T-helper 22 cell (primary cell): ENCODE results near the gene CDC14A.
A peak's percentile ranks its signal among the peaks of the same experiment; 100 is the strongest.
"Not testable (repeated sequence)": the region's sequence is repeated elsewhere in the genome, so short reads cannot be mapped to it uniquely, and the experiment has no call there.

Source experiments
- DNase-seq: peaks from one replicate; pipeline ENCODE4 v3.0.0-alpha.2; 2020; ENCODE audit warnings: low read depth

Gene CDC14A

DNA sequence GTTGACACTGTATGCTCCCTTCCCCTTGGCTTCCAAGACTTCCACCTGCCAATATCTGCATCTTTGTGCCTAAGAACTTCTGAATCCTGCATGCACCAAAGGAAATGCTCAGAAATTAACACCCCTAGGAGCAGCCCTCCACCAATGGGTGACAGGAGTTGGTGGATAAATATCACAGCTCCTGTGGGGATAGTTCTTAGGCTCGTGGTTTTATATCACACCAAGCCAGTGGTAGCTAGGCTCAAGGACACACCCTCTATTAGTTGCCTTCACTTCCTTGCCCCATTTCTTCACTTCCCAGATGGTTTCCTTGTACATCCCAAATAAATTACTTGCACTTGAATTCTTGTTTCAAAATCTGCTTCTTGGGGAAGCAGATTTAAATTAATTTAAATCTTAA, 16.9 kb upstream of the CDC14A start:
- no peak for DNase-seq

DNA sequence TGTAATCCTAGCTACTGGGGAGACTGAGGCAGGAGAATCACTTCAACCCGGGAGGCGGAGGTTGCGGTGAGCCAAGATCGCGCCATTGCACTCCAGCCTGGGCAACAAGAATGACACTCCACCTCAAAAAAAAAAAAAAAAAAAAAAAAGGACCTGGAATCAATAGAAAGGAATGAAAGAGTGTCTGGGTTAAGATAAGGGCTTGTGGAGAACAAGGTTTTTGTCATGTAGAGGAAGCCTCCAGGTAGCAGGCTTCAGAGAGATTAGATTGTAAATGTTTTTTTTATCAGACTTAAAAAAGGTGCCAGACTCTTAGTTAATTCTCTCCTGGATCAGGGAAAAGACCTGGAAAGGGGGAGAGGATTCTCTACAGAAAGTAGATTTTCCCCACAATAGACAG, 14.4 kb upstream of the CDC14A start:
- DNase-seq: not testable (repeated sequence)

DNA sequence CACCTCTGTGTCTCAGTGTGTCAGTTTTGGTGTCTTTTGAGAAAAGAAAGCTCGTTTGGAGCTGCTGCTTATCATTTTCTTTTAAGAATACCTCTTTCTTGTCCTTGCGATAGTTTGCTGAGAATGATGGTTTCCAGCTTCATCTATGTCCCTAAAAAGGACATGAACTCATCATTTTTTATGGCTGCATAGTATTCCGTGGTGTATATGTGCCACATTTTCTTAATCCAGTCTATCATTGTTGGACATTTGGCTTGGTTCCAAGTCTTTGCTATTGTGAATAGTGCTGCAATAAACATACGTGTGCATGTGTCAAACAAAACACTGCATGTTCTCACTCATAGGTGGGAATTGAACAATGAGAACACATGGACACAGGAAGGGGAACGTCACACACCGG, 12.6 kb upstream of the CDC14A start:
- not testable (repeated sequence) for DNase-seq

DNA sequence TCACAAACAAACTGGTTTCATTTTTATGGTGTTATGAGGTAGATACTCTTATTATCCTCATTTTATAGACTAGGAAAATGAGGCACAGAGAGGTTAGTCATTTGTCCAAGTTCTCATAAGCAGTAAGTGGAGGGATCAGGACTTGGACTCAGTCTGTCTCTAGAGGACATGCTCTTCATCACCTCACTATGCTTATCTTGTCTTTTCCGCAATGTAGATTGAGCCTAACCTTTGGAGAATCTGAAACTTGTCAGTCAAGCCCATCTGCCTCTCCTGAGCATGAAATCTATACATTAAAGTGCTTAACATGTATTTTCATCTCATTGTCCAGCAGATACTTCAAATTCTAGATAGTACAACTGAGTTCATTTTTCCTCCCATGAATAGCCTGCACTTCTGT, 11.8 kb upstream of the CDC14A start:
- no peak for DNase-seq

DNA sequence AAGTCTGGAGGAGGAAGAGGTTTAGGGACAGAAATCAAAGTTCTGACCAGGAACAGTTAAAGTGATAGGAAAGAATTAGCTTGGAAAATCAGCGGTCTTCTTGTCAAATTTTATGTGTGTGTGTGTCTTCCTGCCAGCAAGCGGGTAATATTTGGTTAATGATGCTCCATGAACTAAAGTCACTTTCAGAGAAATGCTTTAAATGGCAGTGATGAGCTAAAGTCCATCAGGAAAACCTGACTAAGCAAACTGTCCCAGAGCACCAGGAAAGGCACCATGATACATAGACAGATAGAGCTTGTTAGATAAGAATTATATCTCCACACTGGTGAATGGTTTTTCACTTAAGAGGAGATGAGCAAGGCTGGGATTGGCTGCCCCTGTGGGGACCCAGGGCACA, 10.0 kb upstream of the CDC14A start:
- DNase-seq: no peak

DNA sequence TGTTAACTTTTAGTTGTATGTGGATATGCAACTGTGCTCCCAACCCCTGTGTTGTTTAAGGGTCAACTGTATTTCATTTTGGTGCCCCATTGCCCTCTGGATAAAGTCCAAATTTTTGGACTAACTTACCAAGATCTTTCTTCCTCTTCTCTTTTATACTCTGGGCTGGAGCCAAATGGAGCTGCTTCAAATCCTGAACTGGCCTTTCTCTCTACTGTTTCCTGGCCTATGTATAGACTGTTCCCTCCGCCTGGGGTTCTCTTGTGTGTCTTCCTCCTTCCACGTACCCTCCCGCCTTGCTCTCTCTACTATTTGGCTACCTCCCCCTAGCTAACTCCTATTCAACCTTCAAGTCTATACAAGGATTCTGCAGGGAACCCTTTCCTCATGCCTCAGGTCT, 8.4 kb upstream of the CDC14A start:
- no peak for DNase-seq

DNA sequence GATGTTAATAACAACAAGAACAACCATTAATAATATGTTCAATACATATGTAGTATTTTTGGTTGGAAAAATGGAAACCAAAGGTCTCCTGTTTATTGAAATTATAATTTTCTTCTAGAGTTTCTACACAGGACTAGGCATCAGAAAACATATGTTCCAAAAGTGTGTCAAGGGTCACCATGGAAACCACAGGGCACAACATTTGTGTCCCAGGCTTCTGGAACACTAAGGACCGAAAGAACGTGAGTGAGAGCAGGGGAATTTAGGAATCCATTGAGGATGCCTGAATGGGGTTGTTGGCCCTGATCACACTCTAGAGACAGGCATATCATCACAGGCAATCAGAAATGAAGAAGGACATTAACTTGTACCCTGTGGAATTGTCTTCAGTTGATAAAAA, 7.5 kb upstream of the CDC14A start:
- DNase-seq: no peak

DNA sequence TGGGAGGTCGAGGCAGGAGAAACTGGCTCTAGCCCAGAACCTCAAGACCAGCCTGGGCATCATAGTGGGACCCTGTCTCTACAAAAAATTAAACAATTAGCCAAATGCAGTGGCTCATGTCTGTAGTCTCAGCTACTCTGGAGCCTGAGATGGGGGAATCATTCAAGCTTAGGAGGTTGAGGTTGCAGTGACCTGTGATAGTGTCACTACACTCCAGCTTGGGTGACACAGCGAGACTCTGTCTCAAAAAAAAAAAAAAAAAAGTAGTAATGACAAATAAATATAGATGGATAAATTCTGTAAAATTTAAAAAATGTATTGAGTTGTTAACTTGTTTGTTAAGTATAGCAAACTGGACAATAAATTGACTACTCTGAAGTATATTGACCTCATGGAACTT, 5.9 kb upstream of the CDC14A start:
- DNase-seq: no peak

DNA sequence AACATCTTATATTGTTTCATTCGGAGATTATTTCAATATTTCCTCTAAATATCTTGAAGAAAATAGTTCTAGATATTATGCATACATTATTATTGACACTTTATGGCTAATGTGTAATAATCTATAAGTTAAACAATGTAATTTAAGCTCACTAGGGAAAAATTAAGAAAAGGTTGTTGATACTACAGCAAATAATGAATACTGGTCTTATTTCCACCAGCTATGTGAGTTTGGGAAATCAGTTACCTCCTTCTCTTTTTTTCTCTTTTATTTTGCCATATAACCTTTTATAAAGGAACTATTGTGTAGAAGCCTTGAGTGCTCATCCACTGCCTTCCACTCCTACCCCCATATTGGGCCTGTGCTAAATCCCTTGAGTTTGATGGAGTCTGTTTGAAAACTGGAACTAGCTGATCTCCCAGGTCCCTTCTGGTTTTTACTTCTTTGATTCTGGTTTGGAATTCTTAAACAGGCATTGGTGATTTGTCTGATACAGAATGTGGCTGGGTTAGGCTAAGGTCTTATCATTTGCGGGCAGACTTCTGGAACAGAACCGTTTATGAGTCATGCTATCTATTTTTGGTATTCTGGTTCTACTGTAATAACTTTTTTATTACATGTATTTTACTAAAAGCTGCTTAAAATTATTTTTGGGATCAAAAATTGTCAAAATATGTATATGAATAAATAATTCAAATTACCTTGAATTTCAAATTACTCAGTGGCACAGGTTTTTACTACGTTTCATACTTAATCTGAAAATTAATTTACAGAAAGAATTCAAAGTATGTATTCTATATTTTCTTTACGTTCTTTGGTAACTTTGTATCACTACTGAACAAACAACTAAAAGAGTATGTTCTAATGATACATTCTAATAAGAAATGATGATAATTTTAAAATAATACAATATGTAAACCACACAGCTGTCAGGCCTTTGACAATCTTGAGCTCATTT, 5.0 kb upstream of the CDC14A start:
- no peak for DNase-seq

DNA sequence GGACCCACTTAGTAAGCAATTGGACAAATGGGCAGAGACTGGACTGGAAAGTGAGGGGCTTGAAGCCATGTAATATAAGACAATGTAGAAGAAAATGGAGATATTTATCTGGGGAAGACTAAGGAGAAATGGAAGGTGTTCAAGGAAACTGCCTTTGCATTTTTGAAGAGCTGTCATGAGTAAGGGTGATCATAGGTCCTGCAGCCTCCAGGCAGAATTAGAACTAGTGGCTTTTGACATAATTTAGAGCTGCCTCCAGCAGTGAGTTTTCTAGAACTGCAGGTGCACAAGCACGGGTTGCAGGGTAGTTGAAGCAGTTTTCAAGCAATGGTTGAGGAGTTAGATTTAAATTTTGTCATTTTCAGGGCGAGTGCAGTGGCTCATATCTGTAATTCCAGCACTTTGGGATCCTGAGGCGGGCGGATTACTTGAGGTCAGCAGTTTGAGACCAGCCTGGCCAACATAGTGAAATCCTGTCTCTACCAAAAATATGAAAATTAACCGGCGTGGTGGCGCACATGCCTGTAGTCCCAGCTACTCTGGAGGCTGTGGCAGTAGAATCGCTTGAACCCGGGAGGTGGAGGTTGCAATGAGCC, 3.7 kb upstream of the CDC14A start:
- no peak for DNase-seq

DNA sequence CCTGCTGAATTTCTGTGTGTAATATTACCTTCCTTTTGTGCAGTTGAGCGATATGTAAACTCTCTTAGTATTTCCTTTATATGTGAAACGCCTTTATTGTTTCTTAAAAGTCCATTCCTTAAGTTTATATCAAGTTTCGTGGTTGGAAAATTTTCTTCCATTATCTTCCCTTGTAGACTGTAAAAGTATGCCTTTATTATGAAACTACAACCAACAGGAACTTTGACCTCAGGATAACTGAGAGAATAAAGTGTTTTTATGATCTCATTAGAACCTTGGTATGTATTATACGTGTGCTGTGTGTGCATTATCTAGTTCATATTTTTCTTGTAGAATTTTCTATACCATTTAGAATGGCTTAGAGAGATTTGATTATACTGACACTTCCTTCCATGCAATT, 3.1 kb upstream of the CDC14A start:
- DNase-seq: no peak

DNA sequence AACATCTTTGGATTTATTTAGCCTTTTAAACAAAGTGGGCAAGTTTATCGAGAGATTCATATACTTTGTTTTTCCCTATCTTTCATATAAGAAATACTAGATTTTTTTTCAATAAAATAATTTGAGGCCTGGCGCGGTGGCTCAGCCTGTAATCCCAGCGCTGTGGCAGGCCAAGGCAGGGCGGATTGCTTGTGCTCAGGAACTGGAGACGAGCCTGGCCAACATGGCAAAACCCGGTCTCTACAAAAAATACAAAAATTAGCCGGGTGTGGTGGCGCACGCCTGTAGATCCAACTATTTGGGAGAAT, 1.6 kb upstream of the CDC14A start:
- no peak for DNase-seq

DNA sequence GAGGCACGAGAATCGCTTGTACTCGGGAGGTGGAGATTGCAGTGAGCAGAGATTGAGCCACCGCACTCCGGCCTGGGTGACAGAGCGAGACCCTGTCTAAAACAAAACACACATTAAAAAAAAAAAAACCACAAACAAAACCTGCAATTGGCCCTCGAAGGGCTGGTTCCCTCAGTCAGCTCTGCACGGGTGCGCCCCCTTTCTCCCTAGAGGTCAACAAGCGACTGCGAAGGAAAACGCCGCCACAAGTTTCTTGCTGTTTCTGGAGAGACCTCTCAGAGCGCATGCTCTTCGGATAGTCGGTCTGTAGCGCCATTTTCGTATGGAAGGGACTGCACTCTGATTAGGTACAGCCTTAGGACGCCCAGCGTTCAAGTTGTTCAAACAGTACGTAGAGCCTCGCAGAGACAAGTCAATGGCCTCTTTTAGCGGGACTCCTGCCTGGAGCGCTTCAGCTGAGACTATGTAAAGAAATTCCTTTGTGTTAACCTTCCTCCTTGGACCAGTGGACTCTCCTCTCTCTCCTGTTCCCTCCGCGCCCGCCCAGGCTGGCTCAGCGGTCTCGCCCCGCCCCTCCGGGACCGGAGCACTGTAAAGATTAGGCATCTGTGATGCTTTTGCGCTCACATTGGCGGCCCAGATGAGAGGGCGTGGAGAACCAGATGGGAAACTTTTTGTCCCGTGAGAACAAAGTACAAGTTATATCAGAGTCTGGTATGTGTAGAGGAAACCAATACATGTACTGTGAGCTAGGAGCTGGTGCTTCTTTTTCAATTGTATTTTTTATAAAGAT, 1.0 kb upstream of the CDC14A start:
- peak; percentile 85 for DNase-seq

DNA sequence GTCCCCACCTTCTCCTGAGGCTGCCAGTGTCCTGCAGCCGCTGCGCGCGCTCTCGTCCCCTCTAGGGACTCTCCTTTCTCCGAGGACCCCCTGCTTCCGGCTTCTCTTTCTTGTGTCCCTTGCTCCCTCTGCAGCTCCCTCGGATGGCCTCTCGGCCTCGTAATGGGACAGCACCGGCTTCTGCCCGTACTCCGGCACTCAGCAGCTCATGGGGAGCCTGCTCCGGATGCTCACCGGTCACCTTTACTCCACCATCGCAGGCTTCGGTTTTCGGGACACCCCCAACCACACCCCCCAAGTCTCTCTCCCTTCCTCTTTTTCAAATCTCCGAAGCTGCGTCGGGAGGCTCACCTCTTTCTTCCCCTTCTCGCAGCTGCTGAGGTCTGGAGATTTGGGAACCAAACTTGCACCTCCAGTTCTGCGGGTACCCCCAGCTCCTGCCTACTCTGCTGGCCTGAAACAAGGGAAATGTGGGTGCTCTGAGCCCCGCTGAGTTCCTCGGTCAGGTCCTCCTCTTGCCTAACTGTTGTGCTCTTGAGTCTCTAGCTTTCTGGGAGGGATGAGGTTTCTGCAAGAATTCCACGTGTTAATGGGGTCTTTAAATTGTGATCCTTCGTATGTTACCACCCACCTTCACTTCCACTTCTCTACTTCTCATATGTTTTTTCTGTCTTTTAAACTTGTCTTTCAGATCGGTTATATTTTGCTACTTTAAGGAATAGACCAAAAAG, 930 bp downstream of the CDC14A start:
- DNase-seq: peak; percentile 7

DNA sequence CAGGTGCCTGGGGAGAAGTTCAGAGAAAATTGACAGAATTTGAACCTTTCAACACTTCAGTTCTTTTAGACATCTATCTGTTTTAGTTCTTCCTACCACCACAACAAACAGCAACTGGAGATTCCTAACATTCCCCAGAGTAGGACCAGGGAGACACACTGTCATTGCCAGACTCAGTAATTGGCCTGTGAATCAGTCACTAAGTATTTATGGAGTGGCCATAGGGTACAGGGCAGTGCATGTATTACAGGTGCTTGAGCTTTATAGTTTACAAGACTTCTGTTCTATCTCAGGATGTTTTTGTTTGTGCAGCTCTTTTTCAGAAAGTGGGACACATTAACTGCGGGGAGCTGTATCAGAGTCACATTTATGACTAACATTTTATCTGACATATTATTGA, 1.7 kb downstream of the CDC14A start:
- DNase-seq: no peak

DNA sequence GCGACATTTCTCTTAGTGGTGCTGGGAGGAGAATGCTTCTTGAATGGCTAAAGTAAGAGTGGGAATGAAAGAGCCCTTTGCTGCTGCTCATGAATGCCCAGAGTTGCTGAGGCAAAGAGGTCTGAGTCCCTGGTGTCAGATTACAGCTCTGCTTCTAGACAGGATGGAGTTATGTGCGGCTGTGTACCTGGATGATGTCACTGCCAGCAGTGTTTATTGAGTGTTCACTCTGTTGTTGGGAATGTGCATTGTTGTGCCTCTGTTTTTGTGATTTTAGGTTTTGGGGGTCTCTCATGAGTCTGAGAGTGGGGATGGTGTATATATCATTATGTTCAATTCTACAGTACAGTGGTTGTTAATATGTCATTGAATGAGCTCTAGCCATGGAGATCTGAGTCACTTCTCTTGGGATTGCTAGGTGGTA, 2.7 kb downstream of the CDC14A start:
- no peak for DNase-seq

DNA sequence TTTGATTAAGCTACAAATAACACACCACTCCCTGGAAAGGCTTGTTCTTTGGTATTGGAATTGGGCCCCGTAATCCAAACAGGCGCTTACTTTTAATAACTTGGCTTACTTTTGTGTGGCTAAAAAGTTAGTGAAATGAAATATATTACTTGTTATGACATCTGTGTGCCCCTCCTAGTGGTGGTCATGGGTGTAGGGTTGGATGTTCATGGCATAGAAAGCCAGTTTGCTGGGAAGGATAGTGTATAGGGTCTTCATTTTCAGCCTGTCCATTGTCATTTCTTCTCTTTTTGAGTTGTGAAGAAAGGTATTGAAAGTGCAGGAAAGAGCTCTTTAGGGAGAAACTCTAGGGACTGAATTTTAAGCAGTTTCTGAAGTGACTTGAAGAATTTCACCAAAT, 5.9 kb downstream of the CDC14A start:
- no peak for DNase-seq

DNA sequence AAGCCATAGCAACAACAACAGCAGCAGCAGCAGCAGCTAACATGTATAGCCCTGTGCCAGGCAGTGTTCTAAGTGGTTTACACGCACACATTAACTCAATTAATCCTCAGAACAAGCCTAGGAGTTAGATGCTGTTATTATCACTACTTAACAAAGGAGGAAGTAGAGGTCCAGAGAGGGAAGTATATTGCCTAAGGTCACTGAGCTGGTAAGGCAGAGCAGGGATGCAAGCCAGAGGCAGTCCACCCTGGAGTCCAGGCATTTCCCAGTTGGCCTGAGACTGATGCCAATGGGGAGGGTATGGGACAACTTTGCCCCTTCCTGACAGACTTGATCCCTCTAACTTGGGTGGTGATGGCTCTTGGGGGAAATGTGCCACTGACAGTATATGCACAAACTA, 6.8 kb downstream of the CDC14A start:
- DNase-seq: no peak

DNA sequence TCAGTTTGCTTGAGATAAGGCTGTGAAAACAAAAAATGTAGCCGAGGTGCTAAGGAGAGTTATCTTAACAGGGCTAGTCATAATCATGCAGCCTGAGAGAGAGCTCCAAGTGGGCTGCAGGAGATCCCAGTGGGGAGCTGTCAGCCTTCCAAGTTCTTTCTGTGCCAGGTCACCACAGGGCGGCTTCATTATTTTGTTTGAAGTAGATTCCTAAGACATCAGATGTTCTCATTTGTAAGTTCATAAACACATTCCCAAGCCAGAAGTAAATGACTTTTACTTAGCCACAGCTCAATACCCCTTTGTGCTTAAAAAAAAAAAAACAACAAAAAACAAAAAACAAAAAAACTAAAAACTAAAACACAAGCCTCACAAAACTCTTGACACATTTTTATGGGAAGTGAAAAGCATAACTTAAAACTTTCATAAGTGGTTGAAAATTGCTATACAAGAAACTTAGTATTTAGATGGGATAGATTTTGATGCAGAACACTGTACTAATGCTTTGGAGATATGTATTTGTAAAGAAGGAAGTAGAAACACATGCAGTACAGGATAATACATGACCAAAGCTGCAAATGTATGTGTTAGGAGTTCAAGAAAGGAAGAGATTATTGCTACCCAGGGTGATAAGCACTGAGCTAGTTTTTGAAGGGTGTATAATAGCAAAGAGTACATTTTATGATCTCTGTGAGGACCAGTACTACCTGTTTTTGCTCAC, 8.6 kb downstream of the CDC14A start:
- no peak for DNase-seq

DNA sequence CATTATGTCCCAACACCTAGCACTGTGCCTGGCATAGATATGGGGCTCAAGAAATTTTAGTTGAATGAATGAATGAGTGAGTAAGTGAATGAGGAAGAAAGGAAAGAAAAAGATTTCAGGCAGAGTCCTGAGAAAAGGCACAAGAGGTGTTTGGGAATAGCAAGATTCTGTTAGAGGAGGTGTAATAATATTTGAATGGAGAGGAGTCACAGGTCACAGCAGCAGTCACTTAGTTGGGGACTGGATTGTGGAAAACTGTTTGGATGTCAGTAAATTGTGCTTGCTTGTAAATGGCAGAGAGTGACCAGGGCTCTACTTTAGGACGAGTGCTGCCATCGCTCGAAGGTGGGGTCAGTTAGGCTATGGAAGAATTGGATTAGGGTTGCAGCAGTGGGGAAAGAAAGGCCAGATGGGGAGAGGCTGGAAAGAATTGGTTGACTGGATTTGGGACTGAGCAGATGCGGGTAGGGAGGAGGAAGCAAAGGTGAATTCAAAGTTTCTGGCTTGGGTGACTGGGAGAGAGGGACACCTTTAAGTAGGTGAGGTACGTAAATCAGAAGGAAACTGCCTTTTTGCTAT, 9.3 kb downstream of the CDC14A start:
- DNase-seq: no peak

DNA sequence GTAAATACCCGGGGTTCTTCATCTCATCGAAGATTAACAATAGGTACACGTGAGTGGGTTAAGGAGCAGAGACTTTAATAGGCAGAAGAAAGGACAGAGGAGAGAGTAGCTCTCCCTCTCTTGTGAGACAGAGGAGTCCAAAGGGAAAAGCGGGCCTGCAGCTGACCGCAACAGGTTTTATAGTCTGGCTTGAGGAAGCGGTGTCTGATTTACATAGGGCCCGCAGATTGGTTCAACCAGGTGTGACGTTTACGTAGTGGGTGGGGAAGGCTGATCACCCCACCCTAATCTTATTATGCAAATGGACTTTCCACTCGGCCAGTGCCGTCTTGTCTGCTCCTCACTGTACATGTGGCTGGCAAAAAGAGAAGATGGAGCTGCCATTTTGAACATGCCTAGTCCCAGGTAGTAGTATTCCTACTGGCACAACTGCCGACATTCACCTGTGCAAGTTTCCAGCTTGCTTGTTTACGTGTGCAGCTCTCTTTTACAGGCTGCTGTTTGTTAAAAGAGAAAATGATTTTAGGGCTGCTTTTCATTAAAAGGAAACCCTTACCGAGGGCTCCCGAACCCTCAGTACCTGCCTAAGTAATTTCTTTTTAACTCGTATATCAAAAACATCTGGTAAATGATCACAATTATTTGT, 10.6 kb downstream of the CDC14A start:
- no peak for DNase-seq
